Measurements from ENCODE around the gene HDAC5. TPM values are rescaled to one million over a fixed set of nuclear protein-coding genes. Genes with fewer than 3 reads are reported as not detected.

The HDAC5 gene
- total and polyA plus RNA-seq, 8 donors, result 13.3 to 311 (median 19.1) TPM

- no peak for DNase-seq
- Histone ChIP-seq H3K4me3 (no peak overlapping the region), H3K4me1 (peaks cover 0 to 18% (median 6%) of the 10 kb centered on the region in 4 donors), H3K36me3 (peaks cover 63 to 97% (median 93%) of the 10 kb centered on the region in 4 donors), H3K27me3 (no peaks in the 10 kb centered on the region), H3K27ac (no peak overlapping the region), H3K9me3 (no peaks in the 10 kb centered on the region)
- intact Hi-C loops (cut with DNase I; ENCODE audit: low total_unique reads), result no loop called here
- 79 to 87% (median 86%) methylated on average over 15 to 21 of the region's 21 CpGs for WGBS, 5 donors
- TF ChIP-seq POLR2A (IDR thresholded peaks at IDR 0.05), result no peak
- TF ChIP-seq CTCF (IDR thresholded peaks at IDR 0.05), result no peak
- TF ChIP-seq POLR2AphosphoS5 (IDR thresholded peaks at IDR 0.05), result no peak
- no peak for TF ChIP-seq EP300 (IDR thresholded peaks at IDR 0.05)
Observed at GRCh38 chr17:44082256-44082927, 41.0 kb downstream of the HDAC5 start.

GRCh38 chr17:44081681-44082080, 41.8 kb downstream of the HDAC5 start:
- Histone ChIP-seq H3K36me3 (peaks cover 69 to 97% (median 96%) of the 10 kb centered on the region in 4 donors), H3K9me3 (no peaks in the 10 kb centered on the region), H3K4me1 (peaks cover 0 to 19% (median 4%) of the 10 kb centered on the region in 4 donors), H3K27ac (no peak overlapping the region), H3K27me3 (no peaks in the 10 kb centered on the region), H3K4me3 (no peak overlapping the region)
- 90 to 96% (median 93%) methylated on average over 3 of the region's 3 CpGs for WGBS, 5 donors
- no peak for DNase-seq
- intact Hi-C loops (cut with DNase I; ENCODE audit: low total_unique reads), result no loop called here
- TF ChIP-seq EP300 (IDR thresholded peaks at IDR 0.05) (no peak), POLR2AphosphoS5 (IDR thresholded peaks at IDR 0.05) (no peak), CTCF (IDR thresholded peaks at IDR 0.05) (no peak), POLR2A (IDR thresholded peaks at IDR 0.05) (no peak)

GRCh38 chr17:44079877-44080821, 43.3 kb downstream of the HDAC5 start:
- WGBS, 5 donors, result 82 to 87% (median 85%) methylated on average over 10 to 18 of the region's 18 CpGs
- TF ChIP-seq POLR2A (IDR thresholded peaks at IDR 0.05) (no peak), CTCF (IDR thresholded peaks at IDR 0.05) (no peak), POLR2AphosphoS5 (IDR thresholded peaks at IDR 0.05) (no peak), EP300 (IDR thresholded peaks at IDR 0.05) (no peak)
- Histone ChIP-seq H3K36me3 (peaks cover 76 to 99% (median 98%) of the 10 kb centered on the region in 4 donors), H3K4me1 (peaks cover 0 to 20% (median 2%) of the 10 kb centered on the region in 4 donors), H3K27me3 (no peaks in the 10 kb centered on the region), H3K9me3 (no peaks in the 10 kb centered on the region), H3K4me3 (no peak overlapping the region), H3K27ac (no peak overlapping the region)
- DNase-seq, result no peak
- intact Hi-C loops (cut with DNase I; ENCODE audit: low total_unique reads), result no loop called here

GRCh38 chr17:44078412-44078811, 45.0 kb downstream of the HDAC5 start:
- Histone ChIP-seq H3K4me3 (no peak overlapping the region), H3K9me3 (no peaks in the 10 kb centered on the region), H3K27me3 (no peaks in the 10 kb centered on the region), H3K36me3 (peaks cover 67 to 99% (median 91%) of the 10 kb centered on the region in 4 donors), H3K4me1 (peaks cover 0 to 26% (median 2%) of the 10 kb centered on the region in 4 donors), H3K27ac (no peak overlapping the region)
- intact Hi-C loops (cut with DNase I; ENCODE audit: low total_unique reads), result no loop called here
- TF ChIP-seq POLR2A (IDR thresholded peaks at IDR 0.05), result no peak
- no peak for TF ChIP-seq POLR2AphosphoS5 (IDR thresholded peaks at IDR 0.05)
- TF ChIP-seq CTCF (IDR thresholded peaks at IDR 0.05), result no peak
- WGBS, 5 donors, result 86 to 95% (median 89%) methylated on average over 14 to 19 of the region's 19 CpGs
- DNase-seq, result no peak
